Stromal cell of bone marrow (primary cell): ENCODE measurements around the gene RRP1.
"Not testable (repeated sequence)": the region's sequence is repeated elsewhere in the genome, so short reads cannot be mapped to it uniquely, and the experiment has no call there.

Source experiments
- DNase-seq: peaks from one replicate; pipeline ENCODE4 v3.0.0-alpha.2; 2012; ENCODE audit warnings: low read depth

RRP1 gene

DNA sequence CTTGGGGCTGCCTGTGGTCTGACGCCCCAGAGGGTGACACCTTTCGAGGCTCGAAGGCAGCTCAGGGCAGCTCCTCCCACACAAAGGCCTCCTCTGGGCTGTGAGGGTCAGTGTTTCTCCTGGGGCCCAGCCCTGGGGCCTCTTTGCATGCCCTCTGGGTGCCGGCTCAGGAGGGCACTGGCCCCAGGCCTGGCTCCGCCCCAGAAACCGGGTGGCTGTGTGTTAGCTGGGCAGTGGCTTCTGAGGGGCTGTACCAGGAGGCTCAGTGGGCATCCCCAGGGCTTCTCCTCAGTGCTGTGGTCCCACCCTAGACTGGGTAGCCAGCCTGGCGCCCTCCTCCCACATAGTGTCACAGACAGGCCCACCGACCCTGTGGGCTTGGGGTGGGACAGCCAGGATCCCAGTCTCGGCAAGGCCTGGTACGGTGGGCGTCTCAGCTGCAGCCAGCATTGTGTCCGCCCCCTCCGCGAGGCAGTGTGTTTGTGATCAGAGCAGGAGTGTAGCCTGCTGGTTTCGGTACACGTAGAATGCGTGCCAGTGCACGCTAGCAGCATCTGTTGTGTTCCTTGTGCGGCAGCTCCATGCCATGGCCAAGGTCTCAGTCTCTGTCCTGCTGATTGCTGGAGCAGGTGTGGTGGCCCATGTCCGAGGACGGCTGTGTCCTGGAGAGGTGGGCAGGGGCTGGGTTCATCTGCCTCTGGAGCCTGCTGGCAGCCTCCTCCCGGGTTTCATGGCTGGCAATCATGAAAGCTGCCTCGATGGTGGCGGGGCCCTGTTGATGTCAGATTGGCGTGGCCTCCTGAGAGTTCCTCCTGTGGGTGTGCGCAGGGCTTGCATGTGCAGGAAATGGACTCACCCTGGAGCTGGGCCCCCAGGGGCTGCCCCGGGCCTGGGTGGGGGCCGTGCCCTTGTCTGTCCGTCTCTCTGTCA lies 28.0 kb downstream of the RRP1 start:
- no peak for DNase-seq

DNA sequence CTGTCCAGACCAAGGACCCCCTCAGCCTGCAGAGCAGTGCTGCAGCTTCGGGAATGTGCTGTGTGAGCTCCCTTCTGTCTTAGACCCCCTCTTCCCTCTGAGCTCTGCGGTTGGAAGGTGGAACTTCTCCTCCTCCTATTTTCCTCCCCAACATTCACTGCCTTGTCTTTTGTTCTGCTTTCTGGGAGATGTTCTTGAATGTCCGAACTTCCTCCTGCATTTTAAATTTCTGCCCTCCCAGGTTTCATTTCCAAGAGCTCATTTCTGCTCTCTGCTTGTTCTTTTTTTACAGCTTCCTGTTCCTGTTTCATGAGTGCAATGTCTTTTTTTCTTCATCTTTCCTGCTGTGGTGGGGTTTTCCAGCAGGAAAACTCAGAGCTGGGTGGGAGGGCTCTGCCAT lies 29.3 kb downstream of the RRP1 start:
- DNase-seq: no peak

DNA sequence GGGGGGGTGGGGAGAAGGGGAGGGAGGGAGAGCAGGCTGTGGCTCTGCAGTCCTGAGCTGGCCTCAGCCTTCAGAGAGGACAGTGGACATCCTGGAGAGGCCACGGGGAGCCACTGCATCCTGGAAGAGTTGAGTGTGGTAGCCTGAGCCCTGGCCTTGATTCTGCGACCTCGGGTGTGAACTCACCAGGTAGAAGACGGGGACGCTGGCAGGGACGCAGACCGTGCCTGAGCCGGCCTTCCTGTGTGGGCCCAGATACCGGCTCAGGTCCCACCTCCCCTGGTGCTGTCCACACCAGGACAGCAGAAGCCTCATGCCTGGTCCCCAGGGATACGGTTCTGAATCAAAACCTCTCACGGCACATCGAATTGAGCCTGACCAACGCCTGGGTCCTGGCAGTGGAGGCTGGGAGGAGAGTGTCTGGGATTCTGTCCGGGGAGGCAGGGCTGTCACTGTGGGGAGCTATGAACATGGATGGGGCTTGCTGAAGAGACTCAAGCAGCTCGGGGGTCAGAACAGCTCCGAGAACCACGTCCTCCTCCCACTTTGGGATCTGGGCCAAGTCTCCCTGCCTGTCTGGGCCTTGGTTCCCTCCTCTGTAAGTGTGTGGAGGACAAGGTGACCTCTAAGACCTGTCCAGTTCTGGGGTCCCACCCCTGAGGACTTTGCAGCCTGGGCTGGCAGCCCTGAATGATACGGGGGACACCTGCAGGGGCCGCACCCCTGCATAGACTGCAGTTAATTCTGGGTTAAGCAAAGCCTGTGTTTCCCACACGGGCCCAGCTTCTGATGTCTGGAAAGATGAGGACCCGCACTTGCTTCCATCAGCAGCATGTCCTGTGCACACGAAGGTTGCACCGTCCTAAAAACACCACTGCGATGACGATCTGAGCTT lies 30.4 kb downstream of the RRP1 start:
- no peak for DNase-seq

DNA sequence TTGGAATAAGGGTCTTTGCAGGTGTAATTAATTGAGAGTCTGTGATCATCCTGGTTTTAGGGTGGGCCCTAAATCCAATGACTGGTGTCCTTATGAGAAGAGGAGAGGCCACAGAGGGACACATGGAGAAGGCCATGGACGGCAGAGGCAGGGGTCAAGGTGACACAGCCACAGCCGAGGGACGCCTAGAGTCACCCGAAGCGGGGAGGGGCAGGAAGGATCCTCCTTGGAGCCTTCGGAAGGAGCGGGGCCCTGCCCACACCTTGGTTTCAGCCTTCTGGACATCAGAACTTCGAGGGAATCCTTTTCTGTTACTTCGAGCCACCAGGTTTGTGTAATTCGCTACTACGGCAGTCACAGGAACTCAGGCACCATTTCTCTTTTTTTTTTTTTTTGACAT lies 31.1 kb downstream of the RRP1 start:
- no peak for DNase-seq

DNA sequence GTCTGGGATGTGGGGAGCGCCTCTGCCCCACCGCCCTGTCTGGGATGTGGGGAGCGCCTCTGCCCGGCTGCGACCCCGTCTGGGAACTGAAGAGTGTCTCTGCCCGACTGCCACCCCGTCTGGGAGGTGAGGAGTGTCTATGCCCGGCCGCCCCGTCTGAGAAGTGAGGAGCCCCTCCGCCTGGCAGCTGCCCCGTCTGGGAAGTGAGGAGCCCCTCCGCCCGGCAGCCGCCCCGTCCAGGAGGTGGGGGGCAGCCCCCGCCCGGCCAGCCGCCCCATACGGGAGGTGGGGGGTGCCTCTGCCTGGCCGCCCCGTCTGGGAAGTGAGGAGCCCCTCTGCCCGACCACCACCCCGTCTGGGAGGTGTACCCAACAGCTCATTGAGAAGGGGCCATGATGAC lies 32.8 kb downstream of the RRP1 start:
- DNase-seq: not testable (repeated sequence)

DNA sequence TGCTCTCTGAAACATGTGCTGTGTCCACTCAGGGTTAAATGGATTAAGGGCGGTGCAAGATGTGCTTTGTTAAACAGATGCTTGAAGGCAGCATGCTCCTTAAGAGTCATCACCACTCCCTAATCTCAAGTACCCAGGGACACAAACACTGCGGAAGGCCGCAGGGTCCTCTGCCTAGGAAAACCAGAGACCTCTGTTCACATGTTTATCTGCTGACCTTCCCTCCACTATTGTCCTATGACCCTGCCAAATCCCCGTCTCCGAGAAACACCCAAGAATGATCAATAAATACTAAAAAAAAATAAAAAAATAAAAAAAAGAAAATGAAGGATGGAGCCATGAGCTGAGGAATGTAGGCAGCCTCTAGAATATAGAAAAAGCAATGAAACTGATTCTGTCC lies 33.4 kb downstream of the RRP1 start:
- DNase-seq: not testable (repeated sequence)

DNA sequence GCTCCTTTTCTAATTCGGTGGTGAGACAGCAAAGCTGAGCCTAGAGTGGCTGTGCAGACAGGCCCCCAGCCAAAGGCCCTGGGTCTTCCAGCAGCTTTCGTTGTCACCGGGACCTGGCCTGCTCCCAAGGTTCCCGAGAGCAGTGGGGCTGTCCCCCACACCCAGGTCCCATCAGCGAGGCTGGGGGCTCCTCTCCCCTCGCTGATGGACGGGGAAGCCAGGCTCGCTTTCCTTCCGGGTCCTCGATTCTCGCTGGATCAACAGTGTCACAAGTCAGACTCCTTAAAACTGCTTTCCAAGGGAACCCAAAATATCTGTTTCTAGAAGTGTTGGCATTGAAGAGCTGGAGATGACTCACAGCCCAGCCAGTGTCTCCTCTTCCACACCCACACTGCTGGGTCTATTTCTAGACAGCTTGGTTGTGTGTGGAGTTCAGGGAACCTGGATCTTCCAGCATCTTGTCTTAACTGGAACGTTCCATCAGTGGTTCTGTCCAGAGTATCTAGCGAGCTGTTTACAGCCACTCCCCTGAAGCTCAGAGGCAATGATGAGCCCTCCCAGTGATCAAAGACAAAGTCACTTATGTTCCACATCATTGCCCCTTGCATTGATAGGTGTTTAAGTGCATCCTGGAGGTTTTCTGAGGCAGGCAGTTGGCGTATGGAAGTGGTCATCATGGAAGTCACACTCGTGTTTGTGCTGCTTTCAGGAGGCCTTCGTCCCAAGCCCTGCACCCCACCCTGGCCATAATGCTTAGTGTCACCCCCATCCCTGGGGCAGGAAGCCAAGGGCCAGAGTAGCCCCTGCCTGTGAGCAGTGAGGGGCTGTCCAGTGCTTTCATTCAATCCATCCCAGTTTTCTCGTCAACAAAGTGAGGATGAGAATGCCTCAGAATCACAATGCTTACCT lies 35.2 kb downstream of the RRP1 start:
- peak; percentile 52 for DNase-seq

DNA sequence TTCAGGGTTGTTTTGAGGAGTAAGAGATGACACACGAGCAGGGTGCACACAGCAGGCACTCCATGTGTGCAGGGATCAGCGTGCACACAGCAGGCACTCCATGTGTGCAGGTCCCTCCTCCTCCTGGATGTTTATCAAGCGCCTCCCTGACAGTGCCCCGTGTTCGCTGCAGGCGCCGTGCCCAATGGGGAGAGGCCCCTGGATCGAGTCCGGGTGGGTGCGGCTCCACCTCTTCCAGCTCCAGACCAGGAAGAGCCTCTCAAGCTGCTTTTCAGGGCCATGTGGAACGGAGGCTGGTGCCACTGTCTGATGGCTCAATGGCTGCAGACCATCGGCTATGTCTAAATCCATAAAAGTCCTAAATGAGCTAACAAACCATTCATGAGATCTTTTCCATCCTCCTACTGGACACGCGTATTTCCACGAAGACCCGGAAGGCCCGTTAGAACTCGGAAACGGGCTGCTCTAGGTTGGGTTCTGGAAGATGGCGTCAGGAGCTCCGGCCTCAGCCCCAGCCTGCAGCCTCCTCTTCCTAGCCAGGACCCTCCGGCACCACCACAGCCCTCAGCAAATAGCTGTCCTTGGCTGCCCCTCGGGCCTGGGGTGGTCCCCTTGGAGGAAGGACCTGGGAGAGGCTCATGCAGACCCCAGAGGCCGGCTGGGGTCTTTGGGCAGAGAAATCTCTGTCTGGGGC lies 36.0 kb downstream of the RRP1 start:
- no peak for DNase-seq

DNA sequence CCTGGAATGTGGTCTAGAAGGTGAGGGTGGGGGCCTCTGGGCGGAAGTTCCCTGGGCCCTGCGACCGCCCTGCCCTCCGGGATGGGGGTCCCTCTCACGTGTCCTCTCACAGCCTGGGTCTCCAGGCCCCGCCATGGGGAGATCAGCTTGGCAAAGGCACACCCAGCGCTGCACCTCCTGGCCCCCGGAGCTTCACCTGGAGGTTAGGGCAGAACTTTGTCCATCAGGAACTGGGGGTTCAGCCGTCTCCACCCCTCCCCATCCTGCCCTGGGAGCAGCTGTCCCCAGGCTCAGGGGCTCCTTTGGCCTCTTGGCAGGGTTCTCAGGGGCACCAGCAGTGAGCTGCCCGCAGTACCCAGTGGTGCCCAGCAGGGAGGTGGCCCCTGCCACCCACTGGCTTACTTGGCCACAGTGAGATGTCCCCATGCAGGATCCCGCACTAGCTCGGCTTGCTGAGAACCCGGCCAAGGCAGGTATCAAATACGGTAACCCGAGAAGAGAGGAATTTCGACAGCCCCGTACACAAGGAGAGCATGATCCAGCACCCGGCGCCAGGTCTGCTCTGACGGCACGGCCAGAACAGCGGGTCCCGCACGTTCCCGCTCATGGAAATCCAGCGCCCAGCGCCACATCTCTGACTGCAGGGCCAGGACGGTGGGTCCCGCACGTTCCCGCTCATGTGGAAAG lies 36.7 kb downstream of the RRP1 start:
- DNase-seq: no peak

DNA sequence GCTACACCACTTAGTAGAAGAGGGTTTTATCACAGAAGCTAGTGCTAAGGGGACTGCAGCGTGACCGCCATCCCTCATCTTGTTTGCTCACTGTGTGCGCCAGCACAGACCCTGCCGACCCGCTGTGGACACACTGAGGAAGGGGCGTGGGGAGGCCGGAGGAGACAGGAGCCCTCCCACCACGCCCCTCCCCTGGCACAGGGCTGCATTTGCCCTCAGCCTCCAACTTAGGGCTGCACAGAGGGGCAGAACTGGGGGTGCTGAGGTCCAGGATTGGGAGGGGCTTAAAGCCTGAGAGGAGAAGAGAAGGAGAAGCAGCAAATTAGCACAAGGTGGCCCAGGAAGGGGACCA lies 37.2 kb downstream of the RRP1 start:
- no peak for DNase-seq

DNA sequence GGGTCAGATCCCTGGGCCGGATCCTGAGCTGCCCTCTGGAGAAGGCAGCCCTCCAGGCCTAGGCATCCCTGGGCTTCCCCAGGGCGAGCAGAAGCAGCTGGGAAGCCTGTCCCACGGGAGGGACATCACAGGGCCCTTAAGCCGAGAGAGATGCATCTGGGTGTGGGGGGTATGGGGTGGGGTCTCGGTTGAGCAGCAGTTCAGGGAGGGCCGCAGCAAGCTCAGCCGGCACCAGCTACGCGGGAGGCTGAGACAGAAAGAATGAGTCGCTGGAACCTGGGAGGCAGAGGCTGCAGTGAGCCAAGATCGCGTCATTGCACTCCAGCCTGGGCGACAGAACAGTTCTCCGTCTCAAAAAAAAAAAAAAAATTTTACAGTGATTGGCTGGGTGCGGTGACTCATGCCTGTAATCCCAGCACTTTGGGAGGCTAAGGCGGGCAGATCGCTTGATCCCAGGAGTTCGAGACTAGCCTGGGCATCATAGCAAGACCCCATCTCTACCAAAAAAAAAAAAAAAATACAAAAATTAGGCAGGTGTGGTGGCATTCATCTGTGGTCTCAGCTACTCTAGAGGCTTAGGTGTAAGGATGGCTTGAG lies 37.7 kb downstream of the RRP1 start:
- peak; percentile 44 for DNase-seq

DNA sequence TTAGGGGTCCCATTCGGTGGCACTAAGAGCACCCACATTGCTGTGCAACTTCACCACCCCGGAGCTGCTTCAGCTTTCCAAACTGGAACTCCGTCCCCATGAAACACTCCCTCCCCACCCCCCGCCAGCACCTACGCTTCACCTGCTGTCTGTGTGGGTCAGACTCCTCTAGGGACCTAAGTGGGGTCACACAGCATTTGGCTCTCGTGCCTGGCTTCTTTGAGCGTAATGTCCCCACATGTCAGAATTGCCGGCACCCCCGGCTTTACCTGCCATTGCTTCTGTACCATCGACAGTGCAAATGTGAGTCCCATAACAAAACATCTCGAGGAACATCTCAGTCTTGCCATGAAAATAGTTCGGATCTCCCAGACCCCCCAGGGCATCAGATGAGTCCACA lies 39.8 kb downstream of the RRP1 start:
- DNase-seq: no peak

DNA sequence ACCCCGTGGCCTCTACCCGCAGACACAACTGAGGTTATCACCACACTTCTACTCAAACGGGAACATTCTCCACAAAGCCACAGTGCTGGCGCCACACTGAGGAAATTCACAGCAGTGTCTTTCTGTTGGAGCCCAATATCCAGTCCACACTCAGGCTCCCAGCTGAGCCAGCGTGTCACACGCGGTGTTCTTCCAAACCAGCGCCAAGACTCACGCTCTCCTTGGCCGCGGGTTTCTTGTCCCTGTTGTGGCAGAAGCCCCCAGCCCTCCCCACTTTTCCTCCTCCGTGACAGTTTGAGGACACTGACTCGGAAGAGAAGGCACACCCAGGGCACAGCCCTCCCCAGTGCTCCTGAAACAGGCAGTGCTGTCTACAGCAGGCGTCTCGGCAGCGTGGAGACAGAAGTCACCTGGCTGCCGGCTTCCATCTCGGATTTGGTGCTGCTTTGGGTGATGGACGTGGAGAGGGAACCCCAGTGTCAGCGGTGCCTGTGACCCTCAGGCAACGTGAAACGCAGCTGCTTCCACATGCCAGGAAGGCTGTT lies 40.3 kb downstream of the RRP1 start:
- no peak for DNase-seq

DNA sequence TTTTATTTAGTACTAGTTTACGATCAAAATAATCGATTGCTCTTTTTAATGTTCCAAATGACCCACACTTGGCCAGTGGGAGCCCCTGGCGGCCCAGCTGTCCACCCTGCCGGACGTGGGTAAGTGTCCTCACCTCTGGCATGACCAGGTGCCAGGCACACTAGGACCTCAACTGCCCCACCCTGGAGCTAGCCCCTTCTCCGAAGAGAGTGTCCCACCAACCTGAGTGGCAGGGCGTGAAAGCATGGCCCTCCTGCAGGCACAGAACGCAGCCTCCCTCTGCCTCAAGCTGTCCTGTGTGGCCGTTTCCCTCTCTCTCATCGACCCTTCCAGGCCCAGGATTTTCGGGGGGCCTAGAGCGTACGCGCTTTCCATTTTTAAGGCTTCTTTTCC lies 42.8 kb downstream of the RRP1 start:
- no peak for DNase-seq

DNA sequence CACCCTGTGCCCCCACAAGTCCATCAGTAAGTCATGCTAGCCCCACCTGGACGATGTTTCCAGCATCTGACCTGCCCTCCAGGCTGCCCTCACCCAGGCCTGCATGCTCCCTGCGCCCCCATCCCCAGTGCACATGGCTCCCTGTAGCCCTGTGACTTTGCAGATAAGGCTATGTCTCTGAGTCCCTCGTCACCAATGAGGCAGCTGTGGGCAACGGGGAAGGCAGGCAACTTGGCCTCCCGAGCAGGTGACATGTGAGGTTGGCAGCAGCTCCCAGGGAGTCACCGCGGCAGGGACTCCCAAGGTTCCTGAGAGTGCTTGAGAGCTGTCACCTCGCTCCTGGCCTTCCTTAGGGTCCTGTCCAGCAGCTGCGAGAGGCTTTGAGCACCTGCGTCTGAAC lies 43.3 kb downstream of the RRP1 start:
- no peak for DNase-seq

DNA sequence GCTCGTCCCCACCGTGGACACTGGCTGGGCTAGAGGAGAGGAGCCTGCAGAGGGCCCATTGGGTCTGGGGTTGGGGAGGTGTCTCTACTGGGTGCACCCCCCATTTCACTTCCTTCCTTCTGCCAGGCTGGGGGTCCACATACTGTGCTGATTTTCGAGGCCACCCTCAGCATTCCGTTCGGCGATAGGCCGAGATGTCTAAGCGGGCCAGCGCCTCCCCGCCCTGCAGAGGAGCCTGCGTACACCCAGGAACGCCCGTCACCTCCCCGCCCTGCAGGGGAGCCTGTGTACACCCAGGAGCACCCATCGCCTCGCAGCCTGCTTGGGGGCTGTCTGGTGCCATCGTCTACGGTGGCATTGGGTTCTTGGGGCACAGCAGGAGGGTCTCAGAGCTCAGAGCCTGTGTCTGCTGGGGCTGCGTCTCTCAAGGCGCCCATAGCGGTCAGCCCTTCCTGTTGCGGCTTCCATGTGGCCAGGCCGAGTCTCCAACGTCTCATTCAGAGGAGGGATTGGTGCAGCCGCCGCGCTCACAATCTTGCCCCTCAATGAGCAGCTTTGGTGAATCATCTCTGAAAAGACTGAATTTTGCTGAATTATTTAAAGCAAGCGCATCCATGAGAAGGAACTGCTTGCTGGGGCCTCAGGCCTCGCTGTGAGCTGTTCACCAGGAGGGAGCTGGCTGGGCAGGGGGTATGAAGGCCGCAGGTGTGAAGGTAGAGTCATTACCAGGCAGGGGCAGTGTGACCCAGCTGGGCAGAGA lies 44.9 kb downstream of the RRP1 start:
- DNase-seq: no peak

DNA sequence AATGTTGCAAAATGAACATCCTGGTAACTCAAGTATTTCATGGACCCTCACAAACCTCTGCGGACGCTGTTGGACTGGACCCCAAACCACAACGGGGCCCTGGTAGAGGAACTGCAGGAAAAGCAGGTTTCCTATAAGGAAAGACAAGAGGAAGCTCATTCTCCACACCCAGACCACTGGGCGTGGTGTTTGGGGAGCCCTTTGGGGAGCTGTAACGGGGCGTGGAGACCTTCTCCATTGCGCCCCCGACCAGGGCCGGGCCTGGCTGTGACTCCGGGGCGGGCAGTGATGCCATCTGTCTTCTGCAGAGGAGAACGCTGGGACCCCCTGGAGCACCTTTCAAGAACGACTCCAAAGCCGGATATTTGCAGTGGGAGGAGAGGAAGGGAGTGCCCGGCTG lies 45.7 kb downstream of the RRP1 start:
- DNase-seq: no peak

DNA sequence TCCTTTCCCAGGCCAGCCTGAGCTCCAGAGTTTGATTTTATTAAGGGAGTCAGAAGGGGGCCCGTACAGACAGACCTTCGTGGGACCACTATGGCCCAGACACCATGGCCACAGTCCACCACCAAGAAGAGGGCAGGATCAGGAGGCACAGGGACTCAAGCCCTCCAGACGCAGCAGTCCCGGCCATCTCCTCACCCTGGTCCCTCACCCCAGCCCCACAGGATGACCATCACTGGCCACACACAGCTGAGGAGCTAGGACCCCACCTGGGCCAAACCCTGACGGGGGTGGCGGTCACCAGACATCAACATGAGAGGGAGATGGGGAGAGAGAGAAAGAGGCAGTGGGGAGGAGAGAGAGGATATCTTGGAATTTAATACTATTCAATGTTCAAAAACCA lies 46.5 kb downstream of the RRP1 start:
- DNase-seq: no peak

DNA sequence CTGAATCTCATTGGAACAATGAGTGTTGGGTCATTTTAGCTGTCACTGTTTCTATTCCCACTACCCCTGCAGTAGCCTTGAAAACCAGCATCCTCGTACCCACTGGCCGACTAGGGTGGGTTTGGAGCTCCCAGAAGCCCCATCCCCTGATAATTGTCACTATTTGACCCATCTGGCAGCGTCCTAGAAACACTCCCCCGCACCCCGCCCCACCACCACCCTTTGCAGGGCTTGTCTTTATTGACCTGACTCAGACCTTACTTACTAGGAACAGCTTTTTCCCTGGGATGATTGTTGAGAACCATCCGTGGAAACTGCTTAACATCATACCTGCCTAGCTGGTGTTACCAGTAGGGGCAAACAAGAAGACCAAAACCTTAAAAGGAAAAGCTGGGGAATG lies 47.2 kb downstream of the RRP1 start:
- DNase-seq: no peak
